ENCODE measurements around the gene ASPDH. TPM values are rescaled to one million over a fixed set of nuclear protein-coding genes. Genes with fewer than 3 reads are reported as not detected.

The ASPDH gene
- total and polyA plus RNA-seq, 2 of the 4 experiments (the other 2 are of a cell fraction) = not detected

DNA sequence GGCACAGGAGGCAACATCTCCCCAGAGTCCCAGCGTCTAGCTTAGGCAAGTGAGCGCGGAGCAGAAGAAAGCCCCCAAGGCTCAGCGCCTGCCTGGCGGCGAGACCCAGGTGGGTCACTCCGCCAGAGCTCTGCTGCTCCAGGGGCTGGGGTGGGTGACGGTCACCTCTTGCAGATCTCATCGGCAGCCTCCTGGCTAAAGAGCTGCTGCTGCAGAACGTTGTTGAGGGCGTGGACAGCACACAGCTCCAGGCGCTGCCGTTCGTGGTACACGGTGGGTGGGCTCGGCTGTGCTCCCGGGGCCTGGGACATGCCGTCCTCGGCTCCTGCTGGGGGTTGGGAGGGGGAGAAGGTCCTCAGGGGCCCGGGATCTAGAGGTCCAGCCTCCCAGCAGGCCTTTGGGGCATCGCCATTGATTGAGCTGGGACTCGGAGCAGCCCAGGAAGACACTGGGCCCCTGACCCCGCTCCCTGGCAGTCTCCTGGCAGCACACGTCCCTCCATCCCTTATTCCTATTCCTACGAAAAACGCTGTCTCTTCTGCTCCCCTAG, 3.5 kb downstream of the ASPDH start:
- Histone ChIP-seq H2BK5ac (ENCODE audit: low read depth, low read length, poor library complexity, severe bottlenecking) (no peak overlapping the region), H4K20me1 (ENCODE audit: insufficient read depth, low read length) (no peaks in the 10 kb centered on the region), H3K56ac (ENCODE audit: extremely low read depth, insufficient read depth, low read length) (peak overlapping the region; percentile 87), H2BK120ac (ENCODE audit: low read depth, low read length) (peak overlapping the region; percentile 36; the same call in 1 of the 2 replicates), H4K91ac (ENCODE audit: insufficient read depth, low read depth, low read length) (peak overlapping the region; percentile 93), H3K23ac (ENCODE audit: low read depth, low read length) (peak overlapping the region; percentile 97; the same call in 1 of the 2 replicates), H3K27ac (ENCODE audit: insufficient read depth, low read length) (peak overlapping the region; percentile 39), H2AFZ (replicated peaks; ENCODE audit: low read length, poor library complexity) (peak overlapping the region; percentile 100), H2AK9ac (replicated peaks; ENCODE audit: low read depth, low read length, poor library complexity) (peak overlapping the region; percentile 100), H4K5ac (ENCODE audit: low read depth, low read length) (peak overlapping the region; percentile 34), H3K4me1 (ENCODE audit: control insufficient read depth, insufficient read depth, low read length) (peaks cover 3% of the 10 kb centered on the region), H3K9me3 (ENCODE audit: control insufficient read depth, insufficient read depth, low read length) (no peaks in the 10 kb centered on the region), H3K18ac (ENCODE audit: low read depth, low read length) (no peak overlapping the region), H3K9ac (ENCODE audit: low read depth, low read length) (peak overlapping the region; percentile 65), H2BK15ac (ENCODE audit: low read depth, low read length) (no peak overlapping the region; the same call in 2 of the 3 replicates), H3K14ac (replicated peaks; ENCODE audit: low read depth, low read length) (peak overlapping the region; percentile 98), H2BK20ac (ENCODE audit: low read depth, low read length) (no peak overlapping the region), H3K4me2 (ENCODE audit: low read depth, low read length) (peak overlapping the region; percentile 97), H3K79me1 (ENCODE audit: low read depth in 1 of 2, low read length in 2 of 2) (peaks cover 5 to 10% of the 10 kb centered on the region in 2 experiments; a peak in 3 of 4 replicates), H2AK5ac (ENCODE audit: low read depth, low read length) (peak overlapping the region; percentile 96), H3K36me3 (ENCODE audit: control insufficient read depth, insufficient read depth, low read length) (peaks cover 3% of the 10 kb centered on the region; the same call in 1 of the 2 replicates), H4K8ac (ENCODE audit: low read depth in 2 of 2, low read length in 2 of 2) (peak overlapping the region; percentile 93 to 94), H3K4me3 (ENCODE audit: insufficient read depth, low read depth, low read length) (peak overlapping the region; percentile 68), H3K9me1 (ENCODE audit: insufficient read depth, low read length) (no peaks in the 10 kb centered on the region; the same call in 1 of the 2 replicates), H3K4ac (ENCODE audit: low read depth, low read length) (peak overlapping the region; percentile 93), H3K27me3 (ENCODE audit: control insufficient read depth, insufficient read depth, low read length) (no peaks in the 10 kb centered on the region)
- DNase-seq = no peak
- 4% methylated on average over 3 of the region's 26 CpGs; no CpG with 5 or more reads in 1 of the 2 experiments for WGBS, 2 experiments (ENCODE audit: extremely low coverage in 2 of 2, insufficient read length in 1 of 2)
- POLR2A ChIA-PET (ENCODE audit: unreplicated experiment) = no interaction called here
- in situ Hi-C loops (cut with MboI; ENCODE audit: low sequenced_read_pairs) (no loop called here), intact Hi-C loops (cut with micrococcal nuclease) (loop anchor here (2.0 kb wide), 1 partner anchor 33 kb away; the partner anchor contains the start of genes EMC10 and GARIN5A), dilution Hi-C loops (cut with HindIII; ENCODE audit: low sequenced_read_pairs, unreplicated experiment) (no loop called here)
- TF ChIP-seq, protein P1, sequence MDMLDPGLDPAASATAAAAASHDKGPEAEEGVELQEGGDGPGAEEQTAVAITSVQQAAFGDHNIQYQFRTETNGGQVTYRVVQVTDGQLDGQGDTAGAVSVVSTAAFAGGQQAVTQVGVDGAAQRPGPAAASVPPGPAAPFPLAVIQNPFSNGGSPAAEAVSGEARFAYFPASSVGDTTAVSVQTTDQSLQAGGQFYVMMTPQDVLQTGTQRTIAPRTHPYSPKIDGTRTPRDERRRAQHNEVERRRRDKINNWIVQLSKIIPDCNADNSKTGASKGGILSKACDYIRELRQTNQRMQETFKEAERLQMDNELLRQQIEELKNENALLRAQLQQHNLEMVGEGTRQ (IDR thresholded peaks at IDR 0.05; ENCODE audit: low read depth, low read length) = no peak
- TF ChIP-seq POLR2A (IDR thresholded peaks at IDR 0.05; ENCODE audit: low read depth, low read length) = no peak
- TF ChIP-seq, protein P2, sequence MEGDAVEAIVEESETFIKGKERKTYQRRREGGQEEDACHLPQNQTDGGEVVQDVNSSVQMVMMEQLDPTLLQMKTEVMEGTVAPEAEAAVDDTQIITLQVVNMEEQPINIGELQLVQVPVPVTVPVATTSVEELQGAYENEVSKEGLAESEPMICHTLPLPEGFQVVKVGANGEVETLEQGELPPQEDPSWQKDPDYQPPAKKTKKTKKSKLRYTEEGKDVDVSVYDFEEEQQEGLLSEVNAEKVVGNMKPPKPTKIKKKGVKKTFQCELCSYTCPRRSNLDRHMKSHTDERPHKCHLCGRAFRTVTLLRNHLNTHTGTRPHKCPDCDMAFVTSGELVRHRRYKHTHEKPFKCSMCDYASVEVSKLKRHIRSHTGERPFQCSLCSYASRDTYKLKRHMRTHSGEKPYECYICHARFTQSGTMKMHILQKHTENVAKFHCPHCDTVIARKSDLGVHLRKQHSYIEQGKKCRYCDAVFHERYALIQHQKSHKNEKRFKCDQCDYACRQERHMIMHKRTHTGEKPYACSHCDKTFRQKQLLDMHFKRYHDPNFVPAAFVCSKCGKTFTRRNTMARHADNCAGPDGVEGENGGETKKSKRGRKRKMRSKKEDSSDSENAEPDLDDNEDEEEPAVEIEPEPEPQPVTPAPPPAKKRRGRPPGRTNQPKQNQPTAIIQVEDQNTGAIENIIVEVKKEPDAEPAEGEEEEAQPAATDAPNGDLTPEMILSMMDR (conservative IDR thresholded peaks at IDR 0.05; ENCODE audit: low read depth, low read length) = no peak
- TF ChIP-seq RCOR1 (IDR thresholded peaks at IDR 0.05; ENCODE audit: insufficient replicate concordance, low read length) = no peak
- no peak for TF ChIP-seq FOS (IDR thresholded peaks at IDR 0.05; ENCODE audit: low read depth, low read length)
- TF ChIP-seq MAFK (IDR thresholded peaks at IDR 0.05; ENCODE audit: low read depth, low read length) = no peak
- no peak for TF ChIP-seq SMC3 (IDR thresholded peaks at IDR 0.05; ENCODE audit: low read depth, low read length)
- no peak for TF ChIP-seq RAD21 (IDR thresholded peaks at IDR 0.05; ENCODE audit: low read length)
- TF ChIP-seq CEBPB (IDR thresholded peaks at IDR 0.05; ENCODE audit: low read depth, low read length) = no peak
- TF ChIP-seq, protein P3, sequence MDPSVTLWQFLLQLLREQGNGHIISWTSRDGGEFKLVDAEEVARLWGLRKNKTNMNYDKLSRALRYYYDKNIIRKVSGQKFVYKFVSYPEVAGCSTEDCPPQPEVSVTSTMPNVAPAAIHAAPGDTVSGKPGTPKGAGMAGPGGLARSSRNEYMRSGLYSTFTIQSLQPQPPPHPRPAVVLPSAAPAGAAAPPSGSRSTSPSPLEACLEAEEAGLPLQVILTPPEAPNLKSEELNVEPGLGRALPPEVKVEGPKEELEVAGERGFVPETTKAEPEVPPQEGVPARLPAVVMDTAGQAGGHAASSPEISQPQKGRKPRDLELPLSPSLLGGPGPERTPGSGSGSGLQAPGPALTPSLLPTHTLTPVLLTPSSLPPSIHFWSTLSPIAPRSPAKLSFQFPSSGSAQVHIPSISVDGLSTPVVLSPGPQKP (IDR thresholded peaks at IDR 0.05; ENCODE audit: borderline replicate concordance, low read depth, low read length) = no peak
- no peak for TF ChIP-seq MXI1 (IDR thresholded peaks at IDR 0.05; ENCODE audit: borderline replicate concordance, low read depth, low read length)
- no peak for TF ChIP-seq MAZ (IDR thresholded peaks at IDR 0.05; ENCODE audit: borderline replicate concordance, low read depth, low read length)
- TF ChIP-seq RFX5 (IDR thresholded peaks at IDR 0.05; ENCODE audit: low read depth, low read length) = no peak
- no peak for TF ChIP-seq NFE2L2 (IDR thresholded peaks at IDR 0.05; ENCODE audit: low read depth, low read length)
- TF ChIP-seq BHLHE40 (IDR thresholded peaks at IDR 0.05; ENCODE audit: low read depth, low read length) = no peak
- no peak for TF ChIP-seq CHD1 (IDR thresholded peaks at IDR 0.05; ENCODE audit: low read depth, low read length)
- ATAC-seq (ENCODE audit: low read depth) = 0 out of 2 replicates have a peak, but pooled peaks have one; percentile 0
- no TSS peak for BruUV-seq (replicated peaks)
- CTCF ChIA-PET = no interaction called here
